Stimulated activated CD8-positive, alpha-beta memory T cell treated with anti-CD3 and anti-CD28 coated beads, Interleukin-12 subunit alpha, Interleukin-12 subunit beta, amount 100 ng/mL, for 4 hours (primary cell): Measurements from ENCODE around the gene ZNF581.

Experiments
- DNase-seq: peaks from one replicate; pipeline ENCODE4 v3.0.0-alpha.2; 2020; ENCODE audit warnings: low read depth

The ZNF581 gene

GRCh38 chr19:55611300-55611982 is 32.0 kb upstream of the ZNF581 start:
- no peak for DNase-seq

- no peak for DNase-seq
These were observed 31.3 kb upstream of the ZNF581 start for GRCh38 chr19:55611983-55612645.

- no peak for DNase-seq
These were observed 30.1 kb upstream of the ZNF581 start for GRCh38 chr19:55613396-55613795.

- no peak for DNase-seq
These were observed 29.3 kb upstream of the ZNF581 start for GRCh38 chr19:55613930-55614710.

- DNase-seq, result no peak
These were observed 28.5 kb upstream of the ZNF581 start for GRCh38 chr19:55614711-55615542.

- no peak for DNase-seq
These were observed 27.7 kb upstream of the ZNF581 start for GRCh38 chr19:55615543-55616394.

GRCh38 chr19:55616395-55616875 is 27.0 kb upstream of the ZNF581 start:
- DNase-seq, result no peak

GRCh38 chr19:55617426-55617825 is 26.0 kb upstream of the ZNF581 start:
- no peak for DNase-seq

- DNase-seq, result no peak
These were observed 25.0 kb upstream of the ZNF581 start for GRCh38 chr19:55618426-55618825.

- DNase-seq, result no peak
These were observed 24.2 kb upstream of the ZNF581 start for GRCh38 chr19:55619286-55619685.

- no peak for DNase-seq
These were observed 22.8 kb upstream of the ZNF581 start for GRCh38 chr19:55620410-55621204.

GRCh38 chr19:55621205-55621672 is 22.2 kb upstream of the ZNF581 start:
- no peak for DNase-seq

- no peak for DNase-seq
These were observed 21.7 kb upstream of the ZNF581 start for GRCh38 chr19:55621673-55622231.

- DNase-seq, result no peak
These were observed 21.0 kb upstream of the ZNF581 start for GRCh38 chr19:55622242-55622969.

- DNase-seq, result no peak
These were observed 20.3 kb upstream of the ZNF581 start for GRCh38 chr19:55623130-55623529.

GRCh38 chr19:55623561-55623960 is 19.9 kb upstream of the ZNF581 start:
- no peak for DNase-seq

GRCh38 chr19:55624109-55625003 is 19.1 kb upstream of the ZNF581 start, which contains the start of gene ZNF784:
Gene ZNF784, minus strand, starts transcription at chr19:55624566. Its CDS starts 5 bp downstream, at chr19:55624561.
- DNase-seq, result peak; percentile 86

GRCh38 chr19:55625004-55625326 is 18.5 kb upstream of the ZNF581 start:
- no peak for DNase-seq
